ENCODE measurements around the gene GCSH. TPM values are rescaled to one million over a fixed set of nuclear protein-coding genes. Genes with fewer than 3 reads are reported as not detected.

GCSH gene
- total and polyA plus RNA-seq, 12 donors, result 10.3 to 80.1 (median 24.6) TPM

GRCh38 chr16:81066681-81067080 lies 29.5 kb downstream of the GCSH start:
- Histone ChIP-seq H3K9me3 (replicated peaks in 1 of 3) (no peaks in the 10 kb centered on the region), H3K4me1 (replicated peaks in 1 of 2) (no peaks in the 10 kb centered on the region), H3K27me3 (no peaks in the 10 kb centered on the region), H3K27ac (no peak overlapping the region), H3K4me3 (no peak overlapping the region), H3K36me3 (replicated peaks in 1 of 2) (no peaks in the 10 kb centered on the region)
- DNase-seq, result no peak
- WGBS, 4 donors, result 75 to 78% (median 76%) methylated on average over 4 of the region's 4 CpGs
- intact Hi-C loops (cut with DNase I), result no loop called here
- TF ChIP-seq CTCF (IDR thresholded peaks at IDR 0.05) (no peak), POLR2A (IDR thresholded peaks at IDR 0.05) (no peak)

GRCh38 chr16:81061871-81062608 lies 34.2 kb downstream of the GCSH start:
- Histone ChIP-seq H3K4me3 (no peak overlapping the region), H3K36me3 (replicated peaks in 1 of 2) (no peaks in the 10 kb centered on the region), H3K27ac (no peak overlapping the region), H3K4me1 (replicated peaks in 1 of 2) (no peaks in the 10 kb centered on the region), H3K27me3 (no peaks in the 10 kb centered on the region), H3K9me3 (replicated peaks in 1 of 3) (no peaks in the 10 kb centered on the region)
- no peak for TF ChIP-seq CTCF (IDR thresholded peaks at IDR 0.05)
- WGBS, 4 donors, result 90 to 95% (median 93%) methylated on average over 10 of the region's 10 CpGs
- intact Hi-C loops (cut with DNase I), result no loop called here
- no peak for DNase-seq

- Histone ChIP-seq H3K36me3 (replicated peaks in 1 of 2) (no peaks in the 10 kb centered on the region), H3K4me1 (replicated peaks in 1 of 2) (no peaks in the 10 kb centered on the region), H3K27ac (no peak overlapping the region), H3K4me3 (no peak overlapping the region), H3K9me3 (replicated peaks in 1 of 3) (no peaks in the 10 kb centered on the region), H3K27me3 (no peaks in the 10 kb centered on the region)
- 84 to 88% (median 86%) methylated on average over 10 of the region's 10 CpGs for WGBS, 4 donors
- intact Hi-C loops (cut with DNase I), result no loop called here
- no peak for DNase-seq
- TF ChIP-seq POLR2A (IDR thresholded peaks at IDR 0.05) (no peak), CTCF (IDR thresholded peaks at IDR 0.05) (no peak)
These were observed 34.9 kb downstream of the GCSH start for GRCh38 chr16:81061307-81061640.

DNA sequence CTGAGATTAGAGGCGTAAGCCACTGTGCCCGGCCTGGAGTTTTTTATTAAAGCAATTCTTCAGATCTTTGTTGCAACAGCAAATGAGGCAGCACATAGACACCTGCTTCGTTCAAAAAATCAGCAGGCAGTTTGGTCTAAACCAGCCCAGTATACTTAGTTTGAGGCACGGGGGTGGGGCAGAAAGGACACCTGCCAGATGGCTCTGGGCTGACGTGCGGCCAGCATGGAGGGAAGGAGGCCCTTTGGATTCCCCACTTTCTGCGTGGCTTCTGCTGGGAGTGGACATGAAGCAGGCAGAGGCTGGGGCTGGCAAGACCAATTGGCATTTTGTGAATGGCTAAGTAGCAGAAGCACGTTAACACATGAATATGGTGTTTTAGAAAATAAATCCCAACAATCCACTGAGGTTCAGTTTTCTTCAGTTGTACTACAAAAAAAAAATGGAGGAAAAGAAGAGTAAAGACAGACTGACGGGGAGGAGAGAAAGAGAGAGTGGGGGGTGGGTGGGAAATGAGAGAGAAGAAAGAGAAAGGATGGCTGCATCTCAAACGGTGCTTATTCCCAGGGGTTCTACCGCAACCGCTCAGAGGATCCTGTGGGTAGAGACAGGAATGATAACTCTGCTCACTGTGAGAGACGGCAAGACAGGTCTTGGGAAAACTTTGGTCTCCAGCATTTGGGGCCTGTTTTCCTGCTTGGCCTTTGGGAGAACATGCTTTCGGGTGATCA lies 35.5 kb downstream of the GCSH start:
- intact Hi-C loops (cut with DNase I), result no loop called here
- TF ChIP-seq POLR2A (IDR thresholded peaks at IDR 0.05) (no peak), CTCF (IDR thresholded peaks at IDR 0.05) (no peak)
- Histone ChIP-seq H3K27ac (no peak overlapping the region), H3K9me3 (replicated peaks in 1 of 3) (no peaks in the 10 kb centered on the region), H3K4me3 (no peak overlapping the region), H3K36me3 (replicated peaks in 1 of 2) (no peaks in the 10 kb centered on the region), H3K4me1 (replicated peaks in 1 of 2) (no peaks in the 10 kb centered on the region), H3K27me3 (no peaks in the 10 kb centered on the region)
- no peak for DNase-seq
- 84 to 92% (median 86%) methylated on average over 14 of the region's 14 CpGs for WGBS, 4 donors
